ENCODE measurements around the gene ADAMTS5. TPM values are rescaled to one million over a fixed set of nuclear protein-coding genes. Genes with fewer than 3 reads are reported as not detected.

ADAMTS5 gene
- total RNA-seq, 2 donors from 2014 or later: 6.1 to 10.9 TPM

DNA sequence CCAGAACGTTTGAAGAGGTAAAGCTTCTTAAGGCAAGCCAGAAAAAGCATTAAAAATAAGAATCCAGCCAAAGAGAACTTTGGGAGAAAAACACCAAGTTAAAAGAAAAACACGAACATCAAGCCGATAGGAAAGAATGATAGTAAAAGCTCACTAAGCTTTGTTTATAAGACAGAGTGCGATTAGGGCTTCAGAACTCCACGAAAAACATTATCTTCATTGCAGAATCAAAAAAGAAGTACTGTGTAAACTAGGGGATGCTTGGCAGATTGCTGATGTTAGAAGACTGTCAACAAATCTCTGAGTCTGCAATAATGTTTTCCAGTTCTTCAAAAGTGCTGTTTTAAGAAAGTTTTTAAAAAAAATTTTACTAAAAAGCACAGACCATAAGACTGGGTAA is 30.2 kb downstream of the ADAMTS5 start:
- H3K36me3 ChIP-seq: peaks cover 12% of the 10 kb centered on the region
- no peak for DNase-seq (ENCODE audit: low spot score)
- no peaks in the 10 kb centered on the region for H3K9me3 ChIP-seq
- H3K27me3 ChIP-seq: no peaks in the 10 kb centered on the region
- no peak overlapping the region for H3K27ac ChIP-seq
- H3K4me3 ChIP-seq: no peak overlapping the region
- TF ChIP-seq, protein P1, sequence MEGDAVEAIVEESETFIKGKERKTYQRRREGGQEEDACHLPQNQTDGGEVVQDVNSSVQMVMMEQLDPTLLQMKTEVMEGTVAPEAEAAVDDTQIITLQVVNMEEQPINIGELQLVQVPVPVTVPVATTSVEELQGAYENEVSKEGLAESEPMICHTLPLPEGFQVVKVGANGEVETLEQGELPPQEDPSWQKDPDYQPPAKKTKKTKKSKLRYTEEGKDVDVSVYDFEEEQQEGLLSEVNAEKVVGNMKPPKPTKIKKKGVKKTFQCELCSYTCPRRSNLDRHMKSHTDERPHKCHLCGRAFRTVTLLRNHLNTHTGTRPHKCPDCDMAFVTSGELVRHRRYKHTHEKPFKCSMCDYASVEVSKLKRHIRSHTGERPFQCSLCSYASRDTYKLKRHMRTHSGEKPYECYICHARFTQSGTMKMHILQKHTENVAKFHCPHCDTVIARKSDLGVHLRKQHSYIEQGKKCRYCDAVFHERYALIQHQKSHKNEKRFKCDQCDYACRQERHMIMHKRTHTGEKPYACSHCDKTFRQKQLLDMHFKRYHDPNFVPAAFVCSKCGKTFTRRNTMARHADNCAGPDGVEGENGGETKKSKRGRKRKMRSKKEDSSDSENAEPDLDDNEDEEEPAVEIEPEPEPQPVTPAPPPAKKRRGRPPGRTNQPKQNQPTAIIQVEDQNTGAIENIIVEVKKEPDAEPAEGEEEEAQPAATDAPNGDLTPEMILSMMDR (IDR thresholded peaks at IDR 0.05): no peak
- H3K4me1 ChIP-seq: no peaks in the 10 kb centered on the region

DNA sequence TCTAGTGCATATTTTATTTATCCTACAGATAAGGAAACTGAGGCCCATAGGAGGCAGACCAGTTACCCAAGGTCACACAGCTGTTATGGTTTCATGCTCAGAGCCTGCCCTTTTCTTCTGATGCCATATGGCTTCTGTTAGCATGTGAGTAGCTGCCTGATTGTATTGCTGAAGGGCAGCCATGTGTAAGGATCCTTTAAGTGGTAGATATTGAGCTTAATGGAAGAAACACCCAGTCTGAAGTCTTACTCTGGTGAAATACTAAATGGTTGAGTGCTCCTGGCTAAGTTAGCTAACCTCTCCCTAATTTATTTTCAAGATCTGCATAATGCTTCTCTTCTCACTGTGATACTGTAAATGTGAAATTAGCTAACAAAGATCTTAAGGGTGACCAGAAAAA is 30.9 kb downstream of the ADAMTS5 start:
- Histone ChIP-seq H3K4me3 (no peak overlapping the region), H3K9me3 (no peaks in the 10 kb centered on the region), H3K36me3 (peaks cover 12% of the 10 kb centered on the region), H3K27me3 (no peaks in the 10 kb centered on the region), H3K27ac (no peak overlapping the region), H3K4me1 (no peaks in the 10 kb centered on the region)
- TF ChIP-seq, protein P1 (IDR thresholded peaks at IDR 0.05): no peak
- no peak for DNase-seq (ENCODE audit: low spot score)

DNA sequence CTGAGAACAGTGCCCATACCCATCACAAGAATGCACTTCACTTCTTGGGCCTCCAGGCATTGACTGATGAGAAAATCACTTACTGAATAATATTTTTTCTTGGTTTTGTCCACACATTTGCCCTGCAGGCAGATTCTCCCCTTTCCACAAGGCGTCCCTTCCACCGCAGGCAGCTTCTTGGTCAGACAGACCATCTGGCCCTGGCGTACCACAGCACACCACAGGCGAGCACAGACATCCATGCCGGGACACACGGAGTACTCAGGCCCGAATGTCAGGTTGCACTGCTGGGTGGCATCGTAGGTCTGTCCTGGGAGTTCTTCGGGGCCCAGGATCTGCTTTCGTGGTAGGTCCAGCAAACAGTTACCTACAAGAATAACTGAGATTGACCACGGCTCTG is 32.5 kb downstream of the ADAMTS5 start:
- Histone ChIP-seq H3K27me3 (no peaks in the 10 kb centered on the region), H3K4me3 (no peak overlapping the region), H3K4me1 (no peaks in the 10 kb centered on the region), H3K27ac (no peak overlapping the region), H3K36me3 (peaks cover 12% of the 10 kb centered on the region), H3K9me3 (no peaks in the 10 kb centered on the region)
- DNase-seq (ENCODE audit: low spot score): no peak
- TF ChIP-seq, protein P1 (IDR thresholded peaks at IDR 0.05): no peak

DNA sequence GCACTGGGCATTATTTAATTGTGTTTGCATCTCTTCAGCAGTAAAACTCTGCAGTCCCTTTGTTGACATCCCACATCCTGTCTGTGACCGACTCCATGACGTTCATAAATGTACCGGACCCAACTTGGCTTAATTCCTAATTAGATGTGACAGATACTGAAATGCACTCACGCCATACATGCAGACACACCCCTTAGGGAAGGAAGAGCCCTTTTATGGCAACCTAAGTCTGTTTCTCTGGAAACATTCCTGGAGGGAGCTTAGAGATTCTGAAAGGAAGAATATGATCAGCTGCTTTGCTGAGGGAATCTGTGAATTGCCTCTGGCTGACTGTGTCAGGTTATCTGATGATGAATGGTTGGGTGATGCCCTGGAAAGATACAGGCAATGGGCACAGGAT is 33.4 kb downstream of the ADAMTS5 start:
- Histone ChIP-seq H3K9me3 (no peaks in the 10 kb centered on the region), H3K4me3 (no peak overlapping the region), H3K27me3 (no peaks in the 10 kb centered on the region), H3K27ac (no peak overlapping the region), H3K4me1 (no peaks in the 10 kb centered on the region), H3K36me3 (peaks cover 12% of the 10 kb centered on the region)
- no peak for DNase-seq (ENCODE audit: low spot score)
- TF ChIP-seq, protein P1 (IDR thresholded peaks at IDR 0.05): no peak

DNA sequence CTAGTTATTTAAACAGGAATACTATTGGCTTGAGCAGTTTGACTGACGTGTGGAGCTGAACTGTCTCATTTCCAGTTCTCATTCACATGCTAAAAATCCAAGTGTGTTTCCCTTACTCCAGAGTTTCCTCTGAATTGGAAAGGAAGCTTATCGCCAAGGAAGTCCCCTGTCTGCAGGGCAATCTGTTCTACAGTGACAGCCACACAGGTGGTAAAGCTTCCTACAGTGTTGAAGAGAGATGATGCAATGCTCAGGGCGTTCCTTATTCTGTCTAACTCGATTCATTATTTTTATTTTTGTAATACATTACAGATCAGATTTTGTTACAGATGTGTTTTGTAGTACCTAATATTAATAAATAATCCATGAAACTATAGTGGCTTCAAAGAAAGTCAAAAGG is 41.3 kb downstream of the ADAMTS5 start:
- no peaks in the 10 kb centered on the region for H3K27me3 ChIP-seq
- no peak overlapping the region for H3K27ac ChIP-seq
- DNase-seq (ENCODE audit: low spot score): no peak
- H3K36me3 ChIP-seq: peaks cover 9% of the 10 kb centered on the region
- TF ChIP-seq, protein P1 (IDR thresholded peaks at IDR 0.05): no peak
- H3K4me3 ChIP-seq: no peak overlapping the region
- H3K9me3 ChIP-seq: no peaks in the 10 kb centered on the region
- H3K4me1 ChIP-seq: no peaks in the 10 kb centered on the region

DNA sequence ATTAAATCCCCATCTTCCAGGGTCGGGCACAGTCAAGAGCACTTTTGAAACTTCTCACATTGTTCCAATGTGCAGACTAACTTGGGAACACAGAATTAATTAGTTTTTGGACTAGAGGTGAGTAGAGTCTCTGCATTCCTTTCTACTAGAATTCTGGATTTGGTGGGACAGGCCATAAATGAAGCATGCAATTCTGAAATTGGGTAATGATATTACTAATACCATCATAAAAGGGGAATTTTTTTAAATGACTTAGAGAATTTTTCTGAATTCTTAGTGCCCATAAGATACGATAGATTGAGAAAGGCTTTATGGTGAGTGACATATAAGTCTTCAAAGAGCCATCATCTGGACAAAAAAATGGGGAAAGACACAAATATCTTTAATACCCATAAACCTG is 41.8 kb downstream of the ADAMTS5 start:
- H3K27me3 ChIP-seq: no peaks in the 10 kb centered on the region
- no peaks in the 10 kb centered on the region for H3K4me1 ChIP-seq
- H3K36me3 ChIP-seq: peaks cover 9% of the 10 kb centered on the region
- H3K9me3 ChIP-seq: no peaks in the 10 kb centered on the region
- no peak for DNase-seq (ENCODE audit: low spot score)
- H3K27ac ChIP-seq: no peak overlapping the region
- TF ChIP-seq, protein P1 (IDR thresholded peaks at IDR 0.05): no peak
- H3K4me3 ChIP-seq: no peak overlapping the region
